GM18909 (cell line): ENCODE measurements around the gene PTPRN2.

Experiments used
- ATAC-seq: cut with Tn5 transposase; IDR thresholded peaks from one replicate; pipeline ENCODE4 v1.9.1; 2021; ENCODE audit warnings: mild to moderate bottlenecking; ENCODE audit not compliant: unreplicated experiment, poor library complexity

PTPRN2 gene

DNA sequence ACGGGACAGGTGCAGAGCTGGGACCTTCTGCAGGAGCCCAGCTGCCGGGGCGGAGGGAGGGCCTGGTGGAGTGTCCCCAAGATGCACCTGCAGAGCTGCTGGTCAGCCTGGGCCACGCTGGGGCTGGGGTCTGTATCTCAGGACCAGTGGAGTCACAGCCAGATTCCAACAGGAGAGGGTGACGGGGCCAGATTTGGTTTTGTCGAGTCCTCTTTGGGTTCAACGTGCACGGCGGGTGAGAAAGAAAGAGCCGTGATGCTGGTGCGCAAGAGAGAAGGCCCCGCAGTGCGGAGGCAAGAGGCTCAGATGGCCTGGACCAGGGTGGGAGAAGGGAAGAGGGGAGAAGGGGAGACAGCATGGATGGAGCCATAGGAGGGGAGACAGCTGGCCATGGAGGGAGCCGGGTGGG lies 462.9 kb downstream of the PTPRN2 start:
- ATAC-seq, result no peak

DNA sequence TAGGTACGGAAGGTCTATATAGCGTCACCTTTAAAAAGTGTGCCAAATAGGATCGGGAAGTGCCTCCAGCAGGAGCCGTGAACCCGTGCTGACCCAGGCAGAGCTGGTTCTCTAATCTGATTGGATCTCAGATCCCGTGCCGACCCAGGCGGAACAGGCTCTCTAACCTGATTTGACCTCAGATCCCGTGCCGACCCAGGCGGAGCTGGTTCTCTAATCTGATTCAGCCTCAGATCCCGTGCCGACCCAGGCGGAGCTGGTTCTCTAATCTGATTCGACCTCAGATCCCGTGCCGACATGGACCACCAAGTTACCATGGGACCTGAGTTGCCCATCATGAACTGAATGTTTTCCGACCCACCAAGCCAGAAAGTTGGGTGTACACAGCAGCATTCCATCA lies 463.9 kb downstream of the PTPRN2 start:
- ATAC-seq, result no peak

DNA sequence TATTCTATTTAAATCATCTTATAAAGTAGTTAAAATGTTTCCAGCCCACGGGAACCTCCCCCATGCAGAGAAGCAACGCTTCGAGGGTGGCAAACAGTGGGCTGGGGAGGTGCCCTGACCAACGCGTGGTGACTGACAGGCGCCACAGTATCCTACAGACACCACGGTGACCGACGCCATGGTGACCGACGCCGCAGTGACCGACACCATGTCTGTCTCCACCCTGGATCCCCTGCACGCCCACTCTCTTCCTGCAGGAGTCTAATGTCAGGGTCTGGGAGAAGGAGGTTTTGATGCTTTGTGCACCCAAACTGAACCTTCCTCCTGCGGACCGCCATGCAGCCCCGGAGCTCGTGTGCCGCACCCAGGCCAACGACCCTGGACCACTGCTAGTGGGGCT lies 464.4 kb downstream of the PTPRN2 start:
- no peak for ATAC-seq

DNA sequence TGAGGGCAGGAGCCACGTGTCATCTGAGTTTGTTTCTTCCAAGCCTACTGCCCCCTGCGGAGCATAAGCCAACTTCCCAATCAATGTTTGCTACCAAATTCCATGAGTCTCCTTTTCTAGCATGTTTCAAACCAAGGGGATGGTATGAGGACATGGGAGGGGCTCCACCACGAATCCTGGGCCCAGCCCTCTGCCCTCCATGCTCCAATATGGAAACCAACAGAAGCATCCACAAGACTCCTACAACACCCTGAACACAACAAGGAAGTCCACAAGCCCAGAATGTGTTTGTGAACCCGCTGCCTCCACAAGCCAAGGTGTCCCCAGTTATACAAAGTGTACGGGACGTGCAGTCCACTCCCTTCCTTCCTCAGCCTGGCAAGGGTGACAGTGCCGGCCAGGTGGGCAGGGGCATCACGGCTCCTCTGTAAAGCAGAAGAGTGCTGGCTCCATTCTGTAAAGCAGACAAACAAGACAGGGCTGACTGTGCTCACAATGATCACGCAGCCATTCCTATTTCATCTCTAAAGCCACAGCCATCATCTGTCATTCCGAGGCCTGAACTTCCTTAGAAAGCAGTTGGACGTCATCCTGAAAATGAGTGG lies 466.1 kb downstream of the PTPRN2 start:
- no peak for ATAC-seq

DNA sequence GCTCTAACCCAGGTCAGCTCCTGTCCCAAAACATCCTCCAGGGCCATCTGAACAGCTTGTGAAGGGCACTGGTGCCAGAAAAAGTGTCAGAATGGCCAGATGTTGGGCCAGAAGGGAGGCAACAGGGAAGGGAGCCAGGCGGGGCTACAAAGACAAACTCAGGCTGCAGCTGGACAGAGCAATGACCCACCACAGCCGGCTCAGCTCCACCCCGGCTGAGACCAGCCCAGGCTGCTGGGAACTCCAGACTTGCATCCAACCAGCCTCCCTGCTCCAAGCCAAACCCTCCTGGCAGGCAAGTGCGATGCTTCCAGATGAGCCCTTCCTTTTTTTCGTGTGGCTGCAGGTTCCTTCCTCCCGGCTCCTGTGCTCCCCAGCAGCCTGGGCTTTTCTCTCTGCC lies 466.9 kb downstream of the PTPRN2 start:
- ATAC-seq, result no peak

DNA sequence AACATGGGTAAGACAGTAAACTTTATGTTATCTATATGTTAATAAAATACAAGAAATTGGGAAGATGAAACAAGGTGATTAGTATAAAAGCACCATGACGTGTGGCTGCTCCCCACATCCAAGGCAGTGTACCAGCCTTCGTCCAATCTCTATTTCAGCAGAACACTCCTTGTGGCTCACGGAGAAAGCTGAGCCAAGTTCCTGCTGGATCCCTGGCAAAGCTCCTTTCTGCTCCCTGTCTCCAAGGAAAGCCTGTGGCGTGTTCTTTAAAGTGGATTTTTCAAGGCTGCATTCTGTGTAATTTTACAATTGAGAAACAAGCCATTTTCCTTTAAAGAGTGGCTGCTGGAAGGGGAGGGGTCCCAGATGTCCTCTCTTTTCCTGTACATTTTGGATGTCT lies 467.3 kb downstream of the PTPRN2 start:
- ATAC-seq, result no peak

DNA sequence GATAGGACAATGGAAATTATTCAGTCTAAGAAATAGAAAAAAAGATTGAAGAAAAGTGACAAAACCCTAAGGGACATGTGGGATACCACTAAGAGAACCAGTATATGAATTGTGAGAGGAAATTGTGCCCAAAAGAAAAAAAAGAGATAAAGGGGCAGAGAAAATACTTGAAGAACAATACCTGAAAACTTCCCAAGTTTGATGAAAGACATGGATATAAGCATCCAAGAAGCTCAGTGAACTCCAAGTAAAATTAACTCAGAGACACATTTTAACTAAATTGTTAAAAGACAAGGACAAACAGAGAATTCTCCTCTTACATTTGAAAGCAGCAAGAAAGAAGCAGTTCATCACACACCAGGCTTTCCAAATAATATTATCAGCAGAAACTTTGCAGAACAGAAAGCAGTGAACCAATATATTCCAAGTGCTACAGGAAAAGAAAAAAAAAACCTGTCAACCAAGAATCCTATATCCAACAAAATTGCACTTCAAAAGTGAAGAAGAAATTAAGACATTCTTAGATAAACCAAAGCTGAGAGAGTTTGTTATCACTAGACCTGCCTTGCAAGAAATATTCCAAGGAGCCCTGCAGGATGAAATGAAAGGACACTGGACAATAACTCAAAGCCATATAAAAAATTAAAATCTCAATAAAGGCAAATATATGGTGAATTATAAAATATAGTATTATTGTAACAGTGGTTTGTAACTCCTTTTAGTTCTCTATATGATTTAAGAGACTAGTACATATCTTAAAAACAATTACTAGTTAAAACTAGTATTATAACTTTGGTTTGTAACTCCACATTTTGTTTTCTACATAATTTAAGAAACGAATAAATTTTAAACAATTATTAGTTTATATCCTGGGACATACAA lies 470.0 kb downstream of the PTPRN2 start:
- ATAC-seq, result no peak

DNA sequence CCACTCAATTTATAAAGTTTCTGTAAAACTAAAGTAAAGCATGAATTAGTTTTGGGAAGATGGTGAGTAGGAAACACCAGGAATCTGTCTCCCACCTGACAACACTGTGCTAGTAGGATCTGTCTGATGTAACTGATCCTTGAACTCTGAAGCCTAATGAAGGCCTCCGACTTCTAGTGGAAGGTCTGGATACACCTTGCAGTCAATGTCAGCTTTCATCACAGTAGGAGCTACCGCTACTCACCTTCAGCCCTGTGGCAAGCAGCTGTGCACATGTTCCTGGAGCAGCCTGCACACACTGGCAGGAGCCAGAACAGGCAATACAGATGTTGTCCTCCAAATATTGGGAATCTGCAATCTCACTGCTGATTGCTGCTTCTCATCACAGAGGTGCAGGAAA lies 471.4 kb downstream of the PTPRN2 start:
- ATAC-seq, result no peak

DNA sequence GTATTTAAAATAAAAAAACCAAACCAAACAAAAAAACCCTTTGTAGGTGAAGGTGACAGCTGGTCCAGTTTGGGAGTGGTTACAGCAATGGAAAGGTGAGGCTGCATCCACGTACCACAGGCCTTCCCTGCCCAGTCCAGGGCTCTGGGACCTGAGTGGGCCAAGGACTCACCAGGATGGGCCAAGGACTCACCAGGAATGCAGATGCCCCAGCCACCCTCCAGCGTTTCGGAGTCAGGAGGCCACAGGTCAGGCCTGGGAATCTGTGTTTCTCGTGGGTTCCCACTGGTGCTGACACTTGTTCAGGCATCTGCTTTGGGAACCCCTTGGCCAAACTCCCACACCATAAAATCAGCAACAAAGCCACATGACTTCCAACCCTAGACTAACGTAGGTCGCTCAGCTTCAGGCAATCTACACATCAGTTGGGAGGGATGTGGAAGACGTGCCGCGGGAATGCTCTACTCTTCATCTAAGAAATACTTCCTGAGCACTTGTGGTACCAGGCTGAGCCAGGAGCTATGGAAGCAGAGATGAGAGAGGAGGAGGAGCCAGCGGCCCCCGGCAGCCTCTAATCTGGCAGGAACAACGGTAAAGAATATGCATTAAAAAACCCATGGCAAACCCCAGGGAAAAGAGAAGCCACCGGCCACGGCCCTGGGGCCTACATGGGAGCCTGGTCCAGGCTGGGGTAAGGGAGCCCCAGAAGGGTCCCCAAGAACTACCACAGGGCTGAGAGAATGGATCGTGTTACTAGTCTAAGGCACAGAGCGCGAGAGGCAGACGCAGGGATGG lies 473.4 kb downstream of the PTPRN2 start:
- no peak for ATAC-seq

DNA sequence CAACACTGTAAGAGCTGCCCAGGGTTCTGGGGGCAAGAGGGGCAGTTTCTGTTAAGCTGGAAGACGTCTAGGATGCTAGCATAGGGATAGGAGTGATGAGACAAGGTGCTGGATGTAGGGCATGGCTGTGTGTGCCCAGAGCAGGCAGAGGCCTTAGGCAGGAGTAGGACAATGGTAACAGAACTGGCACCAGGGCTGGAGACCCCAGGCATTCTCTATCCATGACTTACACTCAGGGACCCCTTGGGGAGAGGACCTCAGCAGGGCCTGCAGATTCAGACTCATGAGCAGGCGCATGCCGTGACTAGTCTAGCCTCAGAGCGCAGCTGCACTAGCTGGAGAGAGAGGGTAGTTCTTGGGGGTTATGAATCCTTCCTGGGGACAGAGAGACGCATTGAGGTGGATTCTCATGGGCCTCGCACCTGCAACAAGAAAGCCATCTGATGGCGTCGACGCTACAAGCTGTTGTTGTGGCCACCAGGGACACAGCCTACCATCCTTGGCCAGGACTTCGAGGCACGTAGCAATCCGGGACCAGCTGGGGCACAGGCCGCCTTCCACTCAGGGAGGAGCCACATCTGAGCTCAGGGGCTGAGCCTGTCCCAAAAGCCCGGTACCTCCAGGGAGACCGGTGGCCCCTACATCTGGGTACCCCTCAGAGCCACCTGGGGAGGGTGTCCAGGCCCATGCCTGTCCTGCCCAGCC lies 474.1 kb downstream of the PTPRN2 start:
- ATAC-seq, result no peak

DNA sequence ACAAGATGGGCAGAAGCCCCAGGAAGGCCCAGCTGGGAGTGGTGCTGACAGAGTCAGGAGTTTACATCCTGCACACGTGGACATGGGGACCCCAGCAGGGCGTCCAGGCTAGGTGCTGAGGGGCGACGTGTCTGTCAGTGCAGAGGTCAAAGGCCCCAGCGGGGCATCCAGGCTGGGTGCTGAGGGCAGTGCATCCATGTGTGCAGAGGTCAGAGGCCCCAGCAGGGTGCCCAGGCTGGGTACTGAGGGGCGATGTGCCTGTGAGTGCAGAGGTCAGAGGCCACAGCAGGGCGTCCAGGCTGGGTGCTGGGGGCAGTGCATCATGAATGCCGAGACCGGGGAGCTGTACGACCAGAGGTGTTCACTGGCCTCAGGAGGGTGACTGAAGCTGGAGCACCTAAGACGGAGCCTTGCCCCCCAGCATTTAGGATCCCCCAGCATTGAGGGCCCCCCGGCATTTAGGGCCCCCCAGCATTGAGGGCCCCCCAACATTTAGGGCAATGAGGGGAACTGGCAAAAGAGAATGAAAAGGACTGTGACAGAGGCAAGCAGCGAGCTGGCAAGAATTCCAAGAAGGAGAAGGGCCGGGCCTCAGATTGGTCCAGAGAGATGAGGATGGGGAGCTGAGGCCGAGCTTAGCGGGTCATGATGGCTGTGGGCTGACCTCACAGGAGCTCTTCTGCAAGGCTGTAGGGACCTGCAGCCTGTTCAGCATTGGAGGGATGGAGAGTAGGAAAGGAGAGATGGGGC lies 474.9 kb downstream of the PTPRN2 start:
- no peak for ATAC-seq

DNA sequence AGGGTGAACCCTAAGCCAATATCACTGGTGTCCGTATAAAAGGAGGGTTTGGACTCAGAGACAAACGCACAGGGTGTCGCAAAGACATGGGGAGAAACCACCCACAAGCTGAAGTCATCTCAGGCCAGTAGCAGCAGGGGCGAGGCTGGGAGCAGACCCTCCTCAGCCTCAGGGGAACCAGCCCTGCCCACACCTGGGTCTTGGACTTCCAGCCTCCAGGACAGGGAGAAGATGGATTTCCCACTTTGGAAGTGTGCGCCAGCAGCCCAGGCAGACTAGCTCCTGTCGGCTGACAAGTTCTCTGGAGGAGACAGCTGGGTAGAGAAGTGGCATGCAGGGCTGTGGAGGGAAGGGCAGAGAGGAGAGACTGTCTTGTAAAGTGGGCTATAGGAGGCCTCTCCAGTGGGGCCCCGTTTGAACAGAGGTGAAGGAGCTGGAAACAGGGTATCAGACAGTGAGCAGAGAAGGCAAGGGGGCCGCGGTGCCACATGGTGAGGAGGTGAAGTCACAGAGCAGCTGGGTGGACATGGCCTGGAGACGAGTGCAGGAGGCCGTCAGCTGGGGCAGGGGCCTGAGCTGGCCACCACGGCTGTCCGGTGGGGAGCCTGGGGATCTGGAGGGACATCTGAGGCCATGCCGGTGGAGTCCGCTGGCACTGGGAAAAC lies 475.6 kb downstream of the PTPRN2 start:
- no peak for ATAC-seq

DNA sequence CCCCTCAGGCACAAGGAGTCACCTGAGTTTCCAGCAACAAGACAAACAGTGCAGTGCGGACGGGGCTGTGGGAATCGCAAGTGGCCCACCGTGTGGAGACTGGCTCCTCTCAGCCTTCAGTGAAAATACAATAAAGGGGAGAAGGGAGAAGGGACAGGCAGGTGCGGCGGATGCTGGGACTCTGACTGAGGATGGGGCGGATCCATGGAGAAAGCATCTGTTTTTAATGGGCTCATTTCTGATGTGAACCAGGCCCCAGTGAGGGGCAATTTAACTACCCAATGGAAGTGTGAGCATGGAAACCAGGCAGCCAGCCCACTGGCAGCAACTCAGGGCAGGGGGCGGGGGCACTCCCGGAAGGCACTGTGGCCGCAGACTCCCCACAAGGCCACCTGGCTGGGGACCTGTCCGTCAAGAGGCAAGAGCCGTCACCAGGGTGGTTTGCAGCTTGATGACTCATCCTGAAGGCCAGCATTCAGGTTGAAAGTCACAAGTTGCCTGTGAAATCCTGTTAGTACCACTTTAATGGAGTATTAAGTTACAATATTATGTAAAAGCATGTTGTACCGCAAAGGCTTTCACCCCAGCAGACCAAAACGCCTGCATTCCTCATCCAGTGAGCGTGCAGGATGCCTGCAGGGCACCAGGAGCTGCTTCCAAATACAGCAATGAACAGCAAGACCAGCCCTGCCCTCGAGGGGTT lies 476.4 kb downstream of the PTPRN2 start:
- ATAC-seq, result no peak

DNA sequence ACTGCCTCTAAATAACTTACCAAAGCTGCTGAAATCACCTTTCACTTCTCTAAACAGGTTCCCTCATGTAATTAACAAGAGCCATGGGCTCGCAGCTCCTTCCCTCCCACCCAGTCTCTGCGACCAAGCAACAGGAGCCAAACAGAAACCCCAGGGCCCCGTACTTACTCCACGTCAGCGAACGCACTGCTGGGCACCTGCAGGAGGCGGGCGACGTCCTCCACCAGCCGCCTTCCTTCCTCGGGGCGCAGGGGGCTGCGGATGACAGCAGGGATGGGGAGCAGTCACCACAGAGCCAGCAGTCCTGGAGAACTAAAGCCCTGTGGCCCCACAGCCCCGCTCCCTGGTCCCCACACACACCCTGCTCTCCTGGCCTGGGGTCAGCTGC lies 477.0 kb downstream of the PTPRN2 start:
- ATAC-seq, result no peak

DNA sequence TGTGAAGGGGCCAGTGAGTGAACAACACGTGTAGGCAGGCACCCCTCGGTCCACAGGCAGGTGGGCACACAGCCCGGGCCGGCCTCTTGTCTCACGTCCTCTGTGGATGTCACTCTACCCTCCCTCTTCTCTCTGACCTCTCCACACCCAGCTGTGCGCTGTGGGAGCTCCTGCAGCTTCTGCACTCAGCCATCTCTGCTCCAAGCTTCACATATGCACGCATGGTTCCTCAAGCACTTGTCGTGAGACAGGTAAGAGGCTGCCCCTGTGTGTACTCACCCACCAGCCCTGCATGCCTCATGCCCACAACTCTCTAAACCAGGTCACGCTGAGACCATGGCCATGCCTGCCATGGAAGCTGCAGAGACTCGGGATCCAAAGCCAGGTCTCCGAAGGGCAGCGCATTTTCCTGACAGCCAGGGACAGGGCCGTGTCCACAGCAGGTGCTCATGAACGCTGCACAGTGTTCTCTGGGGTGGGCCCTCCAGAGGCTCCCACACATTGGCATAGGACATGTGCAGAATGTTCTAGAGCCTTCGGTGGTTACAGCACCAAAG lies 477.5 kb downstream of the PTPRN2 start:
- ATAC-seq, result no peak

DNA sequence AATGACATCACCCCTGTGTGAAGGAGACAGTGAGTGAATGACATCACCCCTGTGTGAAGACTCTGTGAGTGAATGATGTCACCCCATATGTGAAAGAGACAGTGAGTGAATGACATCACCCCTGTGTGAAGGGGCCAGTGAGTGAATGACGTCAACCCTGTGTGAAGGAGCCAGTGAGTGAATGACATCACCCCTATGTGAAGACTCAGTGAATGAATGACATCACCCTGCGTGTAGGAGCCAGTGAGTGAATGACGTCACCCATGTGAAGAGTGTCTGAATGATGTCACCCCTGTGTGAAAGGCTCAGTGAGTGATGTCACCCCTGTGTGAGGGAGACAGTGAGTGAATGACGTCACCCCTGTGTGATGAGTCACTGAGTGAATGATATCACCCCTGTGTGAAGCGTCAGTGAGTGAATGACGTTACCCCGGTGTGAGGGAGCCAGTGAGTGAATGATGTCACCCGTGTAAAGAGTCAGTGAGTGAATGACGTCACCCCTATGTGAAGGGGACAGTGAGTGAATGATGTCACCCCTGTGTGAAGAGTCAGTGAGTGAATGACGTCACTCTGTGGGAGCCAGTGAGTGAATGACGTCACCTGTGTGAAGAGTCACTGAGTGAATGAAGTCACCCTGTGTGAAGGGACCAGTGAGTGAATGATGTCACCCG lies 478.1 kb downstream of the PTPRN2 start:
- no peak for ATAC-seq

DNA sequence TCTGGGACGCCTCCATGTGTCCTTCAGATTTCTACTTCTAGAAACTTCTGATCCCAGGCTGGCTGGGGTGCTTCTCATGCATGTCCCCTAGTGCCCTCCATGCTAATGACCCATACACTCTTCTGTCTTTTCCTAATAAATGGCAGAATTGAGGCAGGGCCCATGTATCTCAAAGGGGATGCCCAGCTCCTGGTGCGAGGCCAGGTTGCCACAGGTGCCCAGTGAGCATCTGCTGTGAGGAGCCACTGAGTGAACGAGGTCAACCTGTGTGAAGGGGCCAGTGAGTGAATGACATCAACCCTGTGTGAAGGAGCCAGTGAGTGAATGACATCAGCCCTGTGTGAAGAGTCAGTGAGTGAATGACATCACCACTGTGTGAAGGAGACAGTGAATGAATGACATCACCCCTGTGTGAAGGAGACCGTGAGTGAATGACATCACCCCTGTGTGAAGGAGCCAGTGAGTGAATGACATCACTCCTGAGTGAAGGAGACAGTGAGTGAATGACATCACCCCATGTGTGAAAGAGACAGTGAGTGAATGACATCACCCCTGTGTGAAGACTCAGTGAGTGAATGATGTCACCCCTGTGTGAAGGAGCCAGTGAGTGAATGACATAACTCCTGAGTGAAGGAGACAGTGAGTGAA lies 478.9 kb downstream of the PTPRN2 start:
- ATAC-seq, result no peak
